Endometrium (tissue), 2 donors: ENCODE measurements around the gene CES4A.
"Not testable (repeated sequence)": the region's sequence is repeated elsewhere in the genome, so short reads cannot be mapped to it uniquely, and the experiment has no call there.

Experiments
- FAIRE-seq: peaks from 2 replicates; lab custom pipeline; 2012; peaks lifted over from hg19 to GRCh38; lab: Jason Lieb, UNC
- donor health status: control.
- donor health status: control.

The CES4A gene

GRCh38 chr16:67022531-67023214, 34.3 kb downstream of the CES4A start:
- FAIRE-seq, result no peak

GRCh38 chr16:67023689-67024088, 35.3 kb downstream of the CES4A start:
- no peak for FAIRE-seq

- FAIRE-seq, result no peak
Observed at GRCh38 chr16:67024384-67025209, 36.2 kb downstream of the CES4A start.

- FAIRE-seq, result no peak
Observed at GRCh38 chr16:67025210-67025550, 36.8 kb downstream of the CES4A start.

- no peak for FAIRE-seq
Observed at GRCh38 chr16:67026570-67026969, 38.2 kb downstream of the CES4A start.

GRCh38 chr16:67027046-67027445, 38.7 kb downstream of the CES4A start:
- FAIRE-seq, result no peak

- no peak for FAIRE-seq
Observed at GRCh38 chr16:67028167-67028695, 39.8 kb downstream of the CES4A start.

- no peak for FAIRE-seq
Observed at GRCh38 chr16:67028696-67029253, 40.4 kb downstream of the CES4A start, which contains the start of gene CBFB. Gene CBFB (plus strand): TSS chr16:67029149. CDS start chr16:67029408, 259 bp downstream.

- no peak for FAIRE-seq
Observed at GRCh38 chr16:67029254-67030096, 41.1 kb downstream of the CES4A start.

- FAIRE-seq, result no peak
Observed at GRCh38 chr16:67030221-67030962, 42.0 kb downstream of the CES4A start.

GRCh38 chr16:67034487-67034886, 46.1 kb downstream of the CES4A start:
- no peak for FAIRE-seq

- no peak for FAIRE-seq
Observed at GRCh38 chr16:67035364-67035763, 47.0 kb downstream of the CES4A start.

- no peak for FAIRE-seq
Observed at GRCh38 chr16:67036323-67036741, 47.9 kb downstream of the CES4A start.

GRCh38 chr16:67039260-67040020, 51.1 kb downstream of the CES4A start:
- no peak for FAIRE-seq

GRCh38 chr16:67040166-67040565, 51.8 kb downstream of the CES4A start:
- no peak for FAIRE-seq

GRCh38 chr16:67040906-67041305, 52.5 kb downstream of the CES4A start:
- FAIRE-seq, result no peak

- not testable (repeated sequence) for FAIRE-seq
Observed at GRCh38 chr16:67041520-67041919, 53.1 kb downstream of the CES4A start.

GRCh38 chr16:67043420-67043819, 55.0 kb downstream of the CES4A start:
- FAIRE-seq, result no peak

- FAIRE-seq, result no peak
Observed at GRCh38 chr16:67050796-67051195, 62.4 kb downstream of the CES4A start.

- FAIRE-seq, result no peak
Observed at GRCh38 chr16:67052399-67052798, 64.0 kb downstream of the CES4A start.
